ENCODE results near the gene SEMA3C.

- TF ChIP-seq EZH2 (IDR thresholded peaks at IDR 0.05; ENCODE audit: borderline replicate concordance): no peak
- TF ChIP-seq CTCF (IDR thresholded peaks at IDR 0.05; ENCODE audit: poor library complexity): no peak
These were observed 91.6 kb downstream of the SEMA3C start for GRCh38 chr7:80827239-80827633.
